Jurkat, Clone E6-1 (cell line): Measurements from ENCODE around the gene PCMT1.
"Not testable (repeated sequence)": the region's sequence is repeated elsewhere in the genome, so short reads cannot be mapped to it uniquely, and the experiment has no call there.

Experiments
- DNase-seq: peaks from one replicate; pipeline ENCODE4 v3.0.0-alpha.2; 2011; ENCODE audit warnings: low read depth, low spot score
- H3K4me3 ChIP-seq: 2 replicates; pipeline ENCODE4 v1.5.1; 2011; ENCODE audit warnings: mild to moderate bottlenecking, low read length, control low read depth, moderate library complexity

PCMT1 gene

DNA sequence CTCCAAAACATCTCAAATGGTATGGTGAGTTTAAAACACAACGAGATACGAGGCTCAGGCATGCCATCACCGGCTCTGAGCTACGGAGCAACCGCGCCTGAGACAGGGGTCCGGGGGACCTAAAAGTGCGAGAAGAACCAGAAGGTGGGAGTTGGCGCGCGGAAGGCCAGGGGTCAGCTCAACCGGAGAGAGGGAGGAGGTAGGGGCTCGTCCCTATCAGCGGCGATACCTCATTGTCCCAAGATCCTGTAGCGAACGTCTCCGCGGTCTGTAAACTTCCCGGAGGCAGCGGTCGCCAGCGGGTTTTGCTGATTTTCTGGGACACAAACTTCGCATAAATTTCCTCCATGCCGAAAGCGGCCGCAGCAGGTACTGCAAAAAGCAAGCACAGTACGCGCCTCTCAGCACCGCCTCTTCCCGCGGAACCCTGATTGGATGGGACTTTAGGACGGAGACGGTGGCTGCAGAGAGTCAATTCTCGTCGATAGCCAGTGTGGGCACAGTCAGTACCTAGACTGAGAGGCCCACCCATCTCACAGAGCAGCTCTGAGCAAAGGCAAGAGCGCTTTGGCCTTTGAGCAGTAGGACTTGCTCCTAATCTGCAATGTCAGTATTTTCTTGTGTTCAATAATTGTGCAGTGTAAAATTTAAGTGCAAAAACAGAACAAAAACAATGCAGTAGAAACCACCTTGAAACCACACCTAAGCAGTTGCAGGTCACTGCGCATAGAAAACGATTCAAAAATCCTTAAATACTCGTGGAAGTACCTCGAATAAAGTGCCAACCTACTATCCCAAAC is 3.2 kb upstream of the PCMT1 start, which contains the start of gene NUP43:
TSS of gene NUP43 (minus strand) at position 383 of the 800 bp plus-strand sequence. CDS start at position 349, 34 bp downstream.
- peak within 1 kb of the TSS; percentile 92 for H3K4me3 ChIP-seq
- DNase-seq = peak; percentile 97

DNA sequence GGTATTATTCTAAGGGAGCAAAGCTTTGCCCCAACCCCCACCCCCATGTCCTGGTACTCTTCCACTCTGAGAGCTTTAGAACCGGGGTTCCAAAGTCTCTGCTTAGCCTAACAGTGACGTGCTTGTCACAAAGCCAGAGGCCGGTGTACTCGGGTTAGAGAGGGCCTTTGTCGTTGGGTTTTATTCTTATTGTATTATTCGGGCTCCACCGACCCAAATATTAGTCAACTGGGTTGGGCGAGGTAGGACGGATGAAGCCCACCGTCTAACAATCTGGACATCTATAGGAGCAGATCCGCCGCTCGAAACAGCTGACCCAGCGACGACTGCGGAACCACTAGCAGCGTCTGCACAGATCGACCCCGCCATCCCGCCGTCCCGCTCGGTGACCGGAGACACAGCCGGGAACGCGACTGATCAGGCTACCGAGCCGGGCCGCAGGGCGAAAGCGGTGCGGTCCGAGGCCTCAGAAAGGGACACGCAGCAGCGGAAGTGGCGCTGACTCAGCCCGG is 403 bp upstream of the PCMT1 start:
- peak overlapping the region; percentile 96 for H3K4me3 ChIP-seq
- DNase-seq = not testable (repeated sequence)

DNA sequence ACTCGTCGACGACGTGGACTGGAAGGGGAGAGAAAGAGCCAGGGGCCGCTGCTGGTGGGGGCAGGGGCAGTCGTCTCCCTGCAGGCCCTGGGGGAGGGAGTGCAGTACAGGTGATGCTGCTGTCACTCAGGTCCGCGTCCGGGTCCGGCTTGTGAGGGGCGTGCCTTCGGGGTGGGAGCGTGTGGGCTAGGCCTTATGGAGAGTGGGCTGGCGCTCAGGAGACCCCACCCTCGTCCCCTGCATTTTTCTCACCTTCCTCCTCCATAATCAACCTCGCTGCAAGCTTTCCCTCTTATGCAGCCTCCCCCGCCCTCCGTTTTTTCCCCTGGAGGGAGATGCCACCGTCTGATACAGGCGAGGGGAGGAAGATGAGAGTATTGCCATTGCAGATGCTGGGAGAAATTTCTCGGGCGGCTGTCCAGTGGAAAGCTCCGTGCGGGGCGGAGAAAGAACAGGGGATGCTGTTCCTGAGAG is 632 bp downstream of the PCMT1 start:
- DNase-seq = peak; percentile 72
- H3K4me3 ChIP-seq = peak overlapping the region; percentile 96

DNA sequence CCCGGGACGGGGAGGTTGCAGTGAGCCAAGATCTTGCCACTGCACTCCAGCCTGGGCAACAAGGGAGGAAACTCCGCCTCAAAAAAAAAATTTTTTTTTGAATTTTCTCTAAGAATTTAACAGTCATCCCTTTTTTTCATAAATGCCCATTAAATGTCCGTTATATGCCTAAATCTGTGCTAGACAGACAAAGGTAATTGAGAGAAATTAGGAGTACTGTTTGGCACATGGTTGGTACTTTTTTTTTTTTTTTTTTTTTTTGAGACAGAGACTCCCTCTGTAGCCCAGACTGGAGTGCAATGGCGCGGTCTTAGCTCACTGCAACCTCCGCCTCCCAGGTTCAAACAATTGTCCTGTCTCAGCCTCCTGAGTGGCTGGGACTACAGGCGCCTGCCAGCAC is 1.7 kb downstream of the PCMT1 start:
- DNase-seq = no peak
- H3K4me3 ChIP-seq = no peak overlapping the region

DNA sequence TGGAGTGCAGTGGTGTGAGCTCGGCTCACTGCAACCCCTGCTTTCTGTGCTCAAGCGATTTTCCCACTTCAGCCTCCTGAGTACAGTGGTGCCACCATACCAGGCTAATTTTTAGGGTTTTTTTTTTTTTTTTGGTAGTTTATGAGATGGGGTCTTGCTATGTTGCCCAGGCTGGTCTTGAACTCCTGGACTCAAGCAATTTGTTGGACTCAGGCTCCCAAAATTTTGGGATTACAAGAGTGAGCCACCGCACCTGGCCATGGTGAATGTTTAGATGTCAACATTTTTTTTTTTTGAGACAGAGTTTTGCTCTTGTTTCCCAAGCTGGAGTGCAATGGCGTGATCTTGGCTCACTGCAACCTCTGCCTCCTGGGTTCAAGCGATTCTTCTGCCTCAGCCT is 2.4 kb downstream of the PCMT1 start:
- not testable (repeated sequence) for H3K4me3 ChIP-seq, DNase-seq

DNA sequence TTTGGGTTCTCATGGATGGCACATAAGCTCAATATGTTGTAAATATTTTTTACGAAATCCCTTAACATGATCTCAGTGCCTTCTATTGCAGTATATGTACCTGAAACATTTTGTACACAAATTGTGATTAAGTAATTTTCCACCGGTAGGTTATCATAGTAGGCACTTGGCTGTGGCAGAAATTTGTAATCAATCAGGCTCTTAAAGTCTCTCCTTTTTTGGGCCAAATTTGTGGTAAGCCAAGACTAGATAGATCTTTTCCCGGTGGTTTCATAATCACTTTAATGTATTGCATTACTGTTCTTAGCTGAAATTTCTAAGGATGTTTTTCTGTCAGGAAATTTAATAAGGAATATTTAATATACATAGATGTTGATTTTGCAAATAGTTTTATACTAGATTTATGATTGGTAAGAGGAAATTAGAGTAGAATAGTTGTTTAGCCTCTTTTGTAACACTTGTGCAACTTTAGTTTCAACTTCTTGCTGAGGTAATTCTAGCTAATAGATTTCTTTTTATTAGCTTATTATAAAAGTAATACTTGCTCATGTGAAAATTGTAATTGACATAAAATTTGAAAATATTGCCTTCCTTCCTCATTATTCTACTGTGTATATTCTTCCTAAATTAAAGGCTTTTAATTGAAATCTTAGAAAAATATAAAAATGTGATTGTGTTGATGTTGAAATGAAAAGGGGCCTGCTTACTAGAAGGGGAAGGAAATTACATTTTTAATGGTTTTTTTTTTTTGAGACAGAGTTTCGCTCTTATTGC is 3.2 kb downstream of the PCMT1 start:
- no peak for DNase-seq
- no peak overlapping the region for H3K4me3 ChIP-seq

DNA sequence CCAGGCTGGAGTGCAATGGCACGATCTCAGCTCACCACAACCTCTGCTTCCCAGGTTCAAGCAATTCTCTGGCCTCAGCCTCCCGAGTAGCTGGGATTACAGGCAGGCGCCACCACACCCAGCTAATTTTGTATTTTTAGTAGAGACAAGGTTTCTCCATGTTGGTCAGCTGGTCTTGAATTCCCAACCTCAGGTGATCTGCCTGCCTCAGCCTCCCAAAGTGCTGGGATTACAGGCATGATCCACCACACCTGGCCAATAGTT is 3.8 kb downstream of the PCMT1 start:
- H3K4me3 ChIP-seq, DNase-seq: not testable (repeated sequence)

DNA sequence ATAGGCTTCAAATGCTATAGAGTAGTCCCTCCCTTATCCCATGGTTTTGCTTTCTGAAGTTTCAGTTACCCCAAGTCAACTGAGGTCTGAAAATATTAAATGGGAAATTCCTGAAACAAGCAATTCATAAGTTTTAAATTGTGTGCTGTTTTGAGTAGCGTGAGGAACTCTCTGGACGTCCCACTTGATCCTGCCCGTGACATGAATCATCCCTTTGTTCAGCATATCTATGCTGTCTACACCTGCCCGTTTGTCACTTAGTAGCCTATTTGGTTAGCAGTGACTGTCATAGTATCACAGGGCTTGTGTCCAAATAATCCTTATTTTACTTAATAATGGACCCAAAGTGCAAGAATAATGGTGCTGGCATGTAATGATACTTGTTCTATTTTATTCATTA is 5.0 kb downstream of the PCMT1 start:
- no peak overlapping the region for H3K4me3 ChIP-seq

DNA sequence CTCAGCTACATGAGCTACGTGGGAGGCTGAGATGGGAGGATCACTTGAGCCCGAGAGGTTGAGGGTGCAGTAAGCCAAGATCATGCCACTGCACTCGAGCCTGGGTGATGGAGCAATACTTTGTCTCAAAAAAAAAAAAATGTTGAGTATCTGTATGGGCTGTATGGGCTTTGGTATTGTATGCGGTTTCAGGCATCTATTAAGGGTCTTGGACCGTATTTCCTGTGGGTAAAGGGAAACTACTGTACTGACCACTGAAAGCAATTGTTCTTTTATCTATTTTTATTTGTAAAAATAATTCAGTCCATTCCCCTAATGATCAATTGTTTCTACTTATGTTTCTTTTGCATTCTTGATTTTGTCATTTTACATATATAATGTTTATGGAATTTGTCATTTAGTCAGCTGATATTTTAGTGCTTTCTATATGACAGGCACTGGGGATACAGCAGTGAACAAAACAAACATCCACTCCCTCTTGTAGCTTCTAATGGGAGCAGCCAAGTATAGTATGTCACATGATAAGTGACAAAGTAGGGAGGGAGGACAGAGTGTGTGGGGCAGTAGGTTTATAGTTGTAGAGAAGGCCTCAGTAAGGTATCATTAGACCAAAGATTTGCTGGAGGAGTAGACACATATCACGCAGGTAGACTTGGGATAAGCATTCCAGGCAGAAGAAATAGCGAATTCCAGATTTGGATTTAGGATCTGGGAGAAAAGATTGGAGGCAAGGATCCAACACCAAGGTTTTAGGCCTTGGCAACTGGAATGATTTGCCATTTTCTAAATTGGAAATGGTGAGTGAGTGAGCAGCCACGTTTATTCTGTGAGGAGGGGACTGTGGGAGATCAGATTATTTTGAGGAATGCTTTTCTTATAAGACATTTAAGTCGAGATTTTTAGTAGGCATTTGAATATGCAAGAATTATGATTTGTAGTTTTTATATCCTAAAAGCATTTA is 6.0 kb downstream of the PCMT1 start:
- H3K4me3 ChIP-seq = no peak overlapping the region
- DNase-seq = no peak

More for the DNA sequence above, 5.0 kb downstream of the PCMT1 start:
- no peak for DNase-seq

DNA sequence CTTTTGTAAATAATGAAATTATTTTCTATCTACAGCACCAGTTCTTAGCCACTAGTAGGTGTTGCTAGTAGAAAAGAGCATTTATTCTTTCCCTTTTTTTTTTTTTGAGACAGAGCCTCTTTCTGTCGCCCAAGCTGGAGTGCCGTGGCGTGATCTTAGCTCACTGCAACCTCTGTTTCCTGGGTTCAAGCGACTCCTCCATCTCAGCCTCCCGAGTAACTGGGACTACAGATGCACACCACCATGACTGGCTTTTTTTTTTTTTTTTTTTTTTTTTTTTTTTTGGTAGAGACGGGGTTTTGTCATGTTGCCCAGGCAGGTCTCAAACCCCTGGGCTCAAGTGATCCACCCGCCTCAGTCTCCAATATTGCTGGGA is 6.7 kb downstream of the PCMT1 start:
- no peak overlapping the region for H3K4me3 ChIP-seq
- no peak for DNase-seq

DNA sequence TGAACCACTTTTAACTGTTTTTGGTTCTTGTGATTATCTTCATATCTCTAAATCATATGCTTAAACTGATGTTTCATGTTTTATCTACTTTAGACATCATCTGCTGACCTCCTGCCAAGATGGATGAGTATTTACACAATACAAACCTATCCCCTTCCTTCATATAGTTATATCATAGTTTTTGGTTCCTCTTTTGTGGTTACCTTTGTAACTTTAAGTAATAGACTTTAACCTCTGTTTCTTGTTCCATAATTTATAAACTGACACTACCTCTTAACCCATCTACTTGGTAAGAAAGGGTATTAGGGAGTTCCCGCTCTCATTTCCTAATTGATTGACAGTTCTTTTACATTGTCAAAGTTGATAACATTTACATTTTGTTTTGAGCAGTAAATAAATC is 11.9 kb downstream of the PCMT1 start:
- H3K4me3 ChIP-seq = no peak overlapping the region
- DNase-seq = no peak

DNA sequence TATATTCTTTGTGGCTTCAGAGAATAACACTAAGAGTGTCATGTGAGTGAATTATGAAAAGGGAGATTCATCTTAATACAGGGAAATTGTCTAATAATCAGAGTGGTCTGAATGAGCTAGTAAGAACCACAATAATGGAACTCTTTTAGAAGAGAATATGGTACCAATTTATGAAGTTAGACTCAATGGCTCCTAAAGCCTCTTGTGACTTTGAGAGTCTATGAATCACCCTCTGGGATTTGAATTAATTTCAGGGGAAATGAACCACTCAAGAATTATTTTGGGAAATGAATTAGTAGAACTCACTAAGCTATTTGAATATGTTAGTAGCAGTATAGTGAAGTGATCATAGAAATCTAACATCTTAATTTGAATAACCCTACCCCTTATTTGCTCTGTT is 14.3 kb downstream of the PCMT1 start:
- H3K4me3 ChIP-seq = no peak overlapping the region
- no peak for DNase-seq

DNA sequence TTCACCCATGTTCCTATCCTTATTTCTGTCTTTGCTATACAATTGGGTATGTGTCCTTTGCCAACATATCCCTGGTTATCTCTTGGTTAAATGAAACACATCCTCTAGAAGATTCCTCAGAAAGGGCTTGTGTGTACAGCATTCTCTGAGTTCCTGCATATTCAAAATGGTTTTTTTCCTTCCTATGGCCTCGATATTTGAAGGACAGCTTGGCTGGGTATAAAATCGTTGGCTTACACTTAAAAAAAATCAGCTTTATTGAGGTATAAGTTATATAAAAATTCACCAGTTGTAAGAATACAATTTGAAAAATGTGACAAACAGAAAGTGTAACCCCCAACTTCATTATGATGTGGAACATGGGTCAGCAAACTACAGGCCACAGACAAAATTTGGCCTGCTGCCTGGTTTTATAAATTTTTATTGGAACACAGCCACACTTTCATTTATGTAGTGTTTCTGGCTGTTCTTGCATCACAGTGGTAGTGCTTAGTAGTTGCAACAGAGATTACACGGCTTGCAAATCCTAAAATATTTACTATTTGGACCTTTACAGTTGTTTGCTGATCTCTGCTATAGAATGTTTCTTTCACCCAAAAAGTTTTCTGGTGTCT is 16.7 kb downstream of the PCMT1 start:
- DNase-seq = no peak
- no peak overlapping the region for H3K4me3 ChIP-seq

DNA sequence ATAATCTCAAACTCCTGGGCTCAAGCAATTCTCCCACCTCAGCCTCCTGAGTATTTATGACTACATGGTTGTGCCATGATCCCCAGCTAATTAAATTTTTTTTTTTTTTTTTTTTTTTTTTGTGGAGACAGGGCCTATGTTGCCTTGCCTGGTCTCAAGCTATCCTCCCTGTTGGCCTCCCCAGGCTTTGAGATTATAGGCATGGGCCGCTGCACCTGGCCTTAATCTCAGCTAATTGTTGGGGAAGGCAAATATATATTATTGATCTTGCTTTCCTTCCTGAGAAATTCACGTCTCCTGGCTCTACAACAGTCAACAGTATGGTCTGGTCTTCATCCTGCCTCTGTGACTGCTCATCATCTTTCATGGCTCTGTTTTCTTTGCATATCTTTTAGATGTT is 20.1 kb downstream of the PCMT1 start:
- H3K4me3 ChIP-seq = no peak overlapping the region

DNA sequence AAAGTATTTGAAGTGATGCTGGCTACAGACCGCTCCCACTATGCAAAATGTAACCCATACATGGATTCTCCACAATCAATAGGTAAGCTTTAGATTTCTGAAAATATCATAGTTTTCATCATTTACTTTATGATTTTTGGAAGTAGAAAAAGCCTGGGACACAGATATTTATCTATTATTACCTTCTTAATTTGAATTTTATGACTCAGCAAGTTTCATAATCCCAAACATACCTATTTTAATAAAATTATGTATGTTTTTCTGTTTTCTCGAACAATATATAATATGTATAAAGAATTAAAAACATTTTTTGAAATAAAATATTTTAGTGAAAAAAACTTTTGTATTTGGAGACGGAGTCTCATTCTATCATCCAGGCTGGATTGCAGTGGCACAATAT is 21.6 kb downstream of the PCMT1 start:
- no peak overlapping the region for H3K4me3 ChIP-seq
- DNase-seq = no peak

More for the DNA sequence above, 20.1 kb downstream of the PCMT1 start:
- DNase-seq = no peak

DNA sequence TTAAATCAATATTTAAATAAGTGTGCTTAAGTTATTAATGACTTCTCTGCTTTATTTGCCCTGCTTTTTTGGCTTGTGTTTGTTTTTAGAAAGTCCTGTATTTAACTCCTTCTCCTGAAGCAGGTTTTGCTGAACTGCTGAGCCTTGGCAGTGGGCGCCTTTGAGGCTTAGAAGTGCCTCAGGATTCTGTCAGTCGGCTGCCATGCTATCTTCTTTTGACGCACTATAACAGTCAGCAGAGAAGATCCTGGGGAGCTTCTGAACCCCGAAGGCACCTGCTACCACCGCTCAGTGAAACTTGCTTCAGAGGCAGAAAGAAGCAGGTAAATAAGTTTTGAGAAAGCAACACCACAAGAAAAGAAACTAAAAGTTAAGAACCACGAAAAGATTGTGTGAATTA is 22.4 kb downstream of the PCMT1 start:
- DNase-seq = no peak
- H3K4me3 ChIP-seq = no peak overlapping the region

DNA sequence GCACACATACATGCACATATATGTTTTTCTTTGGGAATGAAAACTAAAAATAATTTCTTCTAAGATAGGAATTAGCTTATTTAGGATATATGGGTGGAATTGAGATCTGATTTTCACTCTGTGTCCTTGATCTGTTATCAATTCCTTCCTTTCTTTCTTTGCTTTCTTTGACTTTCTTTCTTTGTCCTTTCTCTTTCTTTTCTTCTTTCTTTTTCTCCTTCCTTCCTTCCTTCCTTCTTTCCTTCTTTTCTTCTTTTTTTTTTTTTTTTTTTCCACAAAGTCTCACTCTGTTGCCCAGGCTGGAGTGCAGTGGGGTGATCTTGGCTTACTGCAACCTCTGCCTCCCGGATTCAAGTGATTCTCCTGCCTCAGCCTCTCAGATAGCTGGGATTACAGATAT is 28.1 kb downstream of the PCMT1 start:
- DNase-seq = no peak
- no peak overlapping the region for H3K4me3 ChIP-seq

DNA sequence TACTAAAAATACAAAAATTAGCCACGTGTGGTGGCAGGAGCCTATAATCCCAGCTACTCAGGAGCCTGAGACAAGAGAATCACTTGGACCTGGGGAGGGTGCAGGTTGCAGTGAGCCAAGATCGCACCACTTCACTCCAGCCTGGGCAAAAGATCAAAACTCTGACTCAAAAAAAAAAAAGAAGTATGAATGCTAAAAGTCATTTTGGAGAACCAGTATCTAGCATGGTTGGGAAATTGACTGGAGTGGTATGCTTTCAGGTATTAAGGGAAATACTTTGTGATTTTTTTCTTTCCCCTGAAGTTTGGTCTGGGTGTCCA is 30.1 kb downstream of the PCMT1 start:
- no peak overlapping the region for H3K4me3 ChIP-seq
- no peak for DNase-seq

DNA sequence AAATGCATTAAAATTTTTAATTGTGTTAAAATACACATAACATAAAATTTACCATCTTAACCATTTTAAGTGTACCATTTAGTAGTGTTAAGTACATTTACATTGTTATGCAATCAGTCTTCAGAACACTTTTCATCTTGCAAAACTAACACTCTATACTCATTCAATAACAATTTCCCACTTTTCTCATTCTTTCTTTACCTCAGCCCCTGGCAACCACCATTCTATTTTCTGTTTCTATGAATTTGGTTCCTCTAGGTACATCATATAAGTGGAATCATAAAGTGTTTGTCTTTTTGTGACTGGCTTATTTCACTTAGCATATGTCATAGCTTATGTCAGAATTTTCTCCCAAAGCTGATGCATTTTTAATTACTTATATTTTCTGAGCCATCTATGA is 32.2 kb downstream of the PCMT1 start:
- H3K4me3 ChIP-seq = no peak overlapping the region
- no peak for DNase-seq
